Activated B cell treated with CpG ODN at 0.5 μM for 24 hours (primary cell): ENCODE data around the gene PCGF2. TPM values are rescaled to one million over a fixed set of nuclear protein-coding genes. Genes with fewer than 3 reads are reported as not detected.

ENCODE experiments used
- ATAC-seq: fragments of 200-7000 bp; cut with Tn5 transposase; one replicate; pipeline ENCODE4 v1.10.0; 2021; ENCODE audit warnings: low read depth, mild to moderate bottlenecking, moderate library complexity
- CTCF ChIA-PET: fragments of 350-600 bp; sonication (Branson Sonifier 250); formaldehyde crosslinking; loops from one replicate; lab custom pipeline; 2021; ENCODE audit warnings: antibody characterized with exemption; lab: Charles Lee
- POLR2A ChIA-PET: fragments of 350-600 bp; sonication (Branson Sonifier 250); formaldehyde crosslinking; loops from one replicate; lab custom pipeline; 2021; ENCODE audit warnings: antibody characterized with exemption; lab: Charles Lee
- DNase-seq: peaks from one replicate; pipeline ENCODE4 v3.0.0; 2022
- H3K27ac Mint-ChIP-seq: one replicate; pipeline ENCODE4 v1.8.0; 2020; ENCODE audit warnings: mixed read lengths
- H3K27me3 Mint-ChIP-seq: one replicate; pipeline ENCODE4 v1.8.0; 2021; ENCODE audit warnings: mixed read lengths
- H3K36me3 Mint-ChIP-seq: one replicate; pipeline ENCODE4 v1.8.0; 2021; ENCODE audit warnings: low read depth, mixed read lengths
- H3K4me1 Mint-ChIP-seq: one replicate; pipeline ENCODE4 v1.8.0; 2021; ENCODE audit warnings: mixed read lengths
- H3K4me3 Mint-ChIP-seq: one replicate; pipeline ENCODE4 v1.8.0; 2020; ENCODE audit warnings: mild to moderate bottlenecking, mixed read lengths
- H3K9me3 Mint-ChIP-seq: one replicate; pipeline ENCODE4 v1.8.0; 2020; ENCODE audit warnings: mixed read lengths
- CTCF ChIP-seq: fragments of 200-600 bp; IDR thresholded peaks from one replicate; pipeline ENCODE4 v1.8.0; 2022; ENCODE audit warnings: antibody characterized with exemption, mild to moderate bottlenecking
- intact Hi-C: fragments of 100-400 bp; cut with micrococcal nuclease; formaldehyde crosslinking; loops from one replicate; pipeline ENCODE4 v1.15.1; 2024
- total RNA-seq: library from RNA; stranded (reverse); gene quantifications from 2 replicates; pipeline ENCODE4 v1.2.3, GENCODE V29; 2022

The PCGF2 gene
- total RNA-seq, 1 donor from 2014 or later, result not detected

- no peak for TF ChIP-seq CTCF
- DNase-seq (no peak), ATAC-seq (no peak)
- ChIA-PET CTCF (no interaction called here), POLR2A (no interaction called here)
- intact Hi-C loops, result no loop called here
- Mint-ChIP-seq H3K36me3 (no peaks in the 10 kb centered on the region), H3K4me3 (no peak overlapping the region), H3K9me3 (peaks cover 3% of the 10 kb centered on the region), H3K4me1 (peaks cover 29% of the 10 kb centered on the region), H3K27ac (no peak overlapping the region), H3K27me3 (no peaks in the 10 kb centered on the region)
Observed at GRCh38 chr17:38697061-38697820, 50.9 kb downstream of the PCGF2 start.

- H3K27ac Mint-ChIP-seq, result no peak overlapping the region
- POLR2A ChIA-PET, result no interaction called here
- ATAC-seq (no peak), DNase-seq (no peak)
- CTCF ChIA-PET, result no interaction called here
- no peaks in the 10 kb centered on the region for H3K27me3 Mint-ChIP-seq
- no peaks in the 10 kb centered on the region for H3K36me3 Mint-ChIP-seq
- TF ChIP-seq CTCF, result no peak
- no peaks in the 10 kb centered on the region for H3K9me3 Mint-ChIP-seq
- intact Hi-C loops, result no loop called here
- no peak overlapping the region for H3K4me3 Mint-ChIP-seq
- peaks cover 9% of the 10 kb centered on the region for H3K4me1 Mint-ChIP-seq
Observed at GRCh38 chr17:38693700-38694329, 54.3 kb downstream of the PCGF2 start.

- no peak overlapping the region for H3K27ac Mint-ChIP-seq
- H3K27me3 Mint-ChIP-seq, result peaks cover under 1% of the 10 kb centered on the region
- intact Hi-C loops, result no loop called here
- no peaks in the 10 kb centered on the region for H3K4me1 Mint-ChIP-seq
- no peak overlapping the region for H3K4me3 Mint-ChIP-seq
- H3K9me3 Mint-ChIP-seq, result no peaks in the 10 kb centered on the region
- ATAC-seq (no peak), DNase-seq (no peak)
- CTCF ChIA-PET, result interaction anchor here (0.6 to 1.2 kb wide), 3 partner anchors 14 to 50 kb away, joined by 3 to 7 read pairs (median 3); no protein-coding TSS in a partner anchor
- POLR2A ChIA-PET, result no interaction called here
- no peak for TF ChIP-seq CTCF
- no peaks in the 10 kb centered on the region for H3K36me3 Mint-ChIP-seq
Observed at GRCh38 chr17:38691154-38691553, 57.0 kb downstream of the PCGF2 start.

GRCh38 chr17:38690386-38690785 lies 57.8 kb downstream of the PCGF2 start:
- peaks cover 6% of the 10 kb centered on the region for H3K27me3 Mint-ChIP-seq
- no peaks in the 10 kb centered on the region for H3K4me1 Mint-ChIP-seq
- H3K27ac Mint-ChIP-seq, result no peak overlapping the region
- CTCF ChIA-PET, result interaction anchor here (1.1 to 1.2 kb wide), 2 partner anchors 14 to 45 kb away, joined by 3 to 7 read pairs; no protein-coding TSS in a partner anchor
- intact Hi-C loops, result no loop called here
- no peak overlapping the region for H3K4me3 Mint-ChIP-seq
- DNase-seq, result no peak
- H3K36me3 Mint-ChIP-seq, result no peaks in the 10 kb centered on the region
- POLR2A ChIA-PET, result no interaction called here
- no peaks in the 10 kb centered on the region for H3K9me3 Mint-ChIP-seq
- TF ChIP-seq CTCF, result no peak
- no peak for ATAC-seq

- H3K27ac Mint-ChIP-seq, result no peak overlapping the region
- no peak for ATAC-seq
- intact Hi-C loops, result no loop called here
- no peaks in the 10 kb centered on the region for H3K4me1 Mint-ChIP-seq
- DNase-seq, result no peak
- no peaks in the 10 kb centered on the region for H3K9me3 Mint-ChIP-seq
- H3K36me3 Mint-ChIP-seq, result no peaks in the 10 kb centered on the region
- H3K4me3 Mint-ChIP-seq, result no peak overlapping the region
- no peak for TF ChIP-seq CTCF
- CTCF ChIA-PET, result interaction anchor here (1.6 kb wide), 1 partner anchor 20 kb away, joined by 5 read pairs; no protein-coding TSS in a partner anchor
- H3K27me3 Mint-ChIP-seq, result peaks cover 6% of the 10 kb centered on the region
- POLR2A ChIA-PET, result no interaction called here
Observed at GRCh38 chr17:38687286-38687685, 60.9 kb downstream of the PCGF2 start.
